ENCODE results near the gene CRYBB2.
"Not testable (repeated sequence)": the region's sequence is repeated elsewhere in the genome, so short reads cannot be mapped to it uniquely, and the experiment has no call there.

Gene CRYBB2

DNA sequence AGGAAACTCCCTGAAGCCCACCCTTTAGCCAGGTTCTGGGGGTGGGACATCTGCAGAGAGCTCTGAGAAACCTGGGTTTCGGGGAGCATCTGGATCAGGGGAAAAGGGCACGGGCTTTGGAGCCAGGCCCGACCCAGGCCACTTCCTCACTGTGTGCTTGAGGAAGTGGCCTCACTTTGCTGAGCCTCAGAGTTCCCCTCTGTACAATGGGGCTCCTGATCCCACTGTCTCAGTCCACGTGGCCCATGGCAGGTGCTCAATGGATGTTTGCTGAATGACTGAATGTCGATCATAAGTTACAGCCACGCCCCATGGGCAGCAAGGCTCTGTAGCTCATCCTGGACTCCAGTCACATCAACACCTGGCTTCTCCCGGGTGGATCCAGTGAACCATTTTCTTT lies 18.5 kb upstream of the CRYBB2 start:
- no peak for DNase-seq

GRCh38 chr22:25201557-25202273 lies 17.7 kb upstream of the CRYBB2 start:
- no peak for DNase-seq

GRCh38 chr22:25202290-25202921 lies 17.0 kb upstream of the CRYBB2 start:
- DNase-seq, result peak; percentile 53

GRCh38 chr22:25203082-25203481 lies 16.4 kb upstream of the CRYBB2 start:
- no peak for DNase-seq

DNA sequence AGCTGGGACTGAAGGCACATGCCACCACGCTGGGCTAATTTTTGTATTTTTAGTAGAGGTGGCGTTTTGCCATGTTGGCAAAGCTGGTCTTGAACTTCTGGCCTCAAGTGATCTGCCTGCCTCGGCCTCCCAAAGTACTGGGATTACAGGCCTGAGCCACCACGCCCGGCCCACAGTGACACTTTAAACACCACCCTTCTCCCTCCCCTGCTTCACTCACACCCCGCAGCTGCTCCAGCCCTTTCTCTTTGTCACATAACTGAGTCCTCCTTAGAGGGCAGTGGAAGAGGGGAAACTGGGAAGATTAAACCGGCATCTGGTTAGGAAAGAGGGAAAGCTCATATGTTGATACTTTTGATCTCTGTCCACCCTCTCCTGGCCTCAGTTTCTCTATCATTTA lies 14.9 kb upstream of the CRYBB2 start:
- not testable (repeated sequence) for DNase-seq

- DNase-seq, result no peak
These were observed 13.6 kb upstream of the CRYBB2 start for GRCh38 chr22:25205847-25206246.

DNA sequence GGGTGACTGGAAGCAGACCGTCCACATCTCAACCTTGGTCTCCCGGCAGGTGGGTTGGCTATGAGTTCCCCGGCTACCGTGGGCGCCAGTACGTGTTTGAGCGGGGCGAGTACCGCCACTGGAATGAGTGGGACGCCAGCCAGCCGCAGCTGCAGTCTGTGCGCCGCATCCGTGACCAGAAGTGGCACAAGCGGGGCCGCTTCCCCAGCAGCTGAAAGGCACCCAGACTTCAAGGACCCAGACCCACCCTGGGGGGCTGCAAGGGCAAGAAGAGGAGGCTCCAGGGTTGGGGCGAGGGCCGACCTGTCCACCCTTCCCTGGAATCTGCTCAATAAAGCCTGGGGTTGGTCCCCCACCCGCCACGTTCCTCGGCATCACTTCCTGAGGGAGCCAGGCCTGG lies 12.4 kb upstream of the CRYBB2 start:
- DNase-seq, result no peak

- DNase-seq, result no peak
These were observed 11.8 kb upstream of the CRYBB2 start for GRCh38 chr22:25207553-25208157.

- DNase-seq, result no peak
These were observed 11.1 kb upstream of the CRYBB2 start for GRCh38 chr22:25208328-25208727.

DNA sequence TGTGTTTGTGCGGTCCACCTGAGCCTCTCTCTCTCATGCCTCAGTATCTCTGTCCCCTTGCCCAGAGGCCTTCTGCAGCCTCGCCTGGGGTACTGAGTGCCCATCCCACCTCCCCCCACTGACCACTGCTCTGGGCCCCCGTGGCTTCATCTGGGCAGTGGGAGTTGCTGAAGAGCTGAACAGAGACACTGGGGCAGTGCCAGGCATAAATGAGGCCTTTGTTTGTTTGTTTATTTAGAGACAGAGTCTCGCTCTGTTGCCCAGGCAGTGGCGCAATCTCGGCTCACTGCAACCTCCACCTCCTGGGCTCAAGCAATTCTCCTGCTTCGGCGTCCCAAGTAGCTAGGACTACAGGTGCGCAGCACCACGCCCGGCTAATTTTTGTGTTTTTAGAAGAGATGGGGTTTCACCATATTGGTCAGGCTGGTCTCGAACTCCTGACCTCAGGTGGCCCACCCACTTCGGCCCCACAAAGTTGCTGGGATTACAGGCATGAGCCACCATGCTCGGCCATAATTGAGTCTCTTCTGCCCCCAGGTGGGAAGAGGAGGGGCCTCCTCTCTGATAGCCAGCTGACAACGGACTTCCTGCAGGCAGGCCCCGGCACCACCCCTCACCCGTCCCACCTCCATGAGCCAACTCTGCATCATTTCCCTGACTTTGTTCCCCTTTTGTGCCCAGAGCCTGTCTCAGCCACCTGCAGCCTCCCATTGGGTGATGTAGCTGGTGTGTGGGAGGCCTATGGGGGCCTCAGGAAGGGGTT lies 10.5 kb upstream of the CRYBB2 start:
- DNase-seq, result no peak

DNA sequence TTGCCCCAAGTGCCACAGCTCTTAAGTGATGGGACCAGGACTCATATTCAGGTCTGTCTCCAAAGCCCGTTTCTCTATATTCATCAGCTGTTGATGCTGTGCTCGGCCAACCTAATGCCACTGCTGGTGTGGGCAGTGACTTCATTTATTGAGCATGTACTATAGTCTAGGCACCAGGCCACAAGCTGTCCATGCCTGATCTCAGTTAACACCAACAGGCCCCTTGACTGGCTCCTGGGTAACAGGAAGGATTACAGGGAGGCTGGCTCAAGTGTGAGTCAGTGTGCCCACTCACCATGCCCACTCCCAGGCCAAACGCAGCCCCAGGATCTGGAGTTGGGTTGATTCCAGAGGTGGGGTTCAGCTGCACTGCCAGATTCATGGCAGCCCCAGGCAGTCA lies 8.6 kb upstream of the CRYBB2 start:
- DNase-seq, result no peak

DNA sequence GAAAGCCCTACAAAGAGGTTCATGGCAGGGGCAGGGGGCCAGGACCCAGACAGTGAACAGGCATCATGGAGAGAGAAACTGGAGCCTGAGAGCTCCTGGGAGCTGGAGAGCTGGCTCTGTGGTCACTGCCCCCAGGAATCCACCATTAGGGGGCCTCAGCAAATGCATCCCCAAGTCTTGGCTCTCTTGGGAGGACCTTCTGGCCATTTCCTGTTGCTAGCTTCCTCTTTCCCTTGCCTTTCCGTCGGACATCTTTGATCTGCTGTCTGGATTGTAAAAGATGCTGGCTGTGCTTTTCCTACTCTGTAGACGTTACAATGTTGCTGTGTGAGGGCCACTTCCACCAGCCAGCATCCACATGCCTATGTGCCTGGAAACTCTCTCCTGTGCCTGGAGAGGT lies 7.1 kb upstream of the CRYBB2 start:
- DNase-seq, result no peak

DNA sequence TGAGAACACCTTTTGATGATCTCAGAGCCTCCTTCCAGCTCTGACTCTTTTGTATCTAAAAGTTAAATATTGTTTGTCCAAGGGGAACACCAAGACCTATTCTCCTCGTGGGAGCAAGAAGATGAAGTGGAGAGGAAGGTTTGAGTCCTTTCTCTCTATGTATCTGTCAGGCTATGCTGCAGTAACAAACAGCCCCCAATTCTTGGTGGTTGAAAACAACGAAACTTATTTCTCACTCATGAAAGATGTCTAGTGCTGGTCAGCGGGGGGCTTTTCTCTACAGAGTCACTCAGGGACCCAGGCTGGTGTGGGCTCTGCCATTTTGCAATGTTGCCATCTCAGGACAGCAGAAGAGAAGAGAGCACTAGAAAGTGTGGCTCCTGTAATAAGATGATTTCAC lies 6.2 kb upstream of the CRYBB2 start:
- DNase-seq, result no peak

- DNase-seq, result no peak
These were observed 3.2 kb upstream of the CRYBB2 start for GRCh38 chr22:25216230-25216629.

DNA sequence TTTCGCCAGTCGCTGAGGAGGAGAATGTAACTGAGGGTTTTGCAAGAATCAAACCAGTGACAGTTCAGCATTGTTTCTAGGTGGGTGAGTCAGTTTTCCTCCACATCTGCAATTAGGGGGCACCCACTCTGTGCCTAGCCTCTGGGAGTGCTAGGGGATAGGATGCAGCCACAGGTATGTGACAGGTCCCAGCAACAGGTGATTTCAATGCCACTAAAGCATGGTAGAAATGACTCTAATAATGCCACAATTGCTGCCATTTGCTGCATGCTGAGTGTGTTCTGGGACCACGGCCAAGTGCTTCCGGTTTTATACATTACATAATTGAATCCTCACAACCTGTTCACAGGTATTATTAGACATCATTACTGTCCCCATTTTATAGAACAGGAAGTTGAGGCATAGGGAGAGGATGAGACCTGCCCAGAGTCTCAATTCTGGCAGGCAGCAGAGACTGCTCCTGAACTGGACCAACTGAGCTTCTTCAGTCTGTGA lies 556 bp downstream of the CRYBB2 start:
- peak; percentile 4 for DNase-seq

DNA sequence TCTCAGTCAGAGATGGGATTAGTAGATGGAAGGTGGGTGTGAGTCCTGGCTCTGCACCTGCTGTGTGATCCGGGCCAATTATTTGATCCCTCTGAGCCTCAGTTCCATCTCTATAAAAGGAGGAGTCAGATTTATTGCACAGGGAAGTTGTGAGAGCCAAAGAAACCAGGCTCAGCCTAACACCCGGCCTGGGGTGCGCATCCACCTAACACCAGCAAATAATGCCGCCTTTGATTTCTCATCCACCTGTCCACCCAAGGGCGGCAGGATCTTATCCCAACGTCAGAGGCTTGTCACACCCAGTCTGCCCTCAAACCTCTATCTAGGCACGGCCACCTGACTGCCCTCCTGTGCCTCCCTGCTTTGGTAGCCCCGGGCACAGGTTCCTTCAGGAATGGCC lies 2.4 kb downstream of the CRYBB2 start:
- DNase-seq, result no peak

DNA sequence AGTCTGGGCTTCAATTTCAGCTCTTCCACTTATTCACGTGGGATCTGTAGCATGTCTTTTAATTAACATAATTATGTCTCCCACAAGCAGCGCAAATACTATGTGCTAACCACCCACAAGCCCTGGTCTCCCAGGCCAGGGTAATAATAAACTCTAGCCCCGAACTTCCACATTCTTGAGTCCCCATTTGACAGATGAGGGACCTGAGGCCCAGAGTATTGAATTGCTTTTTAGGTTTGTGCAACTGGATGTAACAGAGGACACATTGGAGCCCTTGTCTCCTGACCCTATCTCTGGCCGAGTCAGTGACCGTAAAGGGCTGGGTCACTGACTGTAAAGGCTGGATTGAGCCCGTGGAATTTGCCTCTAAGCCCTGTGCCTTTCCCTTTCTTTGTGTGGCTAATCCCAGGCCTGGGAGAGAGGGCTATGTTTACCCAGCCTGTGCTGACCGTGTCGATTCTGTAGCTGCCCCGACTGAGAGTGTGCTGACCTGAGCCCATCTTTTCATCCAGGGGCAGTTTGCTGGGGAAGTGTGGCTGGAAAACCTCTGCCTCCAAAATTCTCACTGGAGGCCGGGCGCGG lies 3.9 kb downstream of the CRYBB2 start:
- no peak for DNase-seq

- DNase-seq, result no peak
These were observed 9.4 kb downstream of the CRYBB2 start for GRCh38 chr22:25228822-25229221.

- not testable (repeated sequence) for DNase-seq
These were observed 11.3 kb downstream of the CRYBB2 start for GRCh38 chr22:25230760-25231159.

DNA sequence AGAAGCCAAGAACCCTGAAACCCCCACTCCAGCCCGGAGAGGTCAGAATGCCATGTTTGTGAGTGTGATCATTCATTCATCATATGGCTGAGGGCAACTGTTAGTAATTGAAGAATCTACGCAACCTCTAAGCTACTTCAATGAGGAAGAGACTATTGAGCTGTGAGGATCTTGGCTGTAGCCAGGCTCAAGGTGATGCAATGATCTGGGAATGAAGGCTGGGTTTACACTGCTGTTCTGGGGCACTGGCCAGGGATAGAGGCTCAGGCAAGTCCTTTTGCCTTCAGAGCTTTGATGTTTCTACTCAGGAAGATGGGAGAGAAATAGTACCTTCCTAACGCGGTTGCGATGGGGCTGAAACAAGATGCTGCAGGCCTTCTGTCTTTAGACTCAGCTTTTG lies 12.9 kb downstream of the CRYBB2 start:
- no peak for DNase-seq

DNA sequence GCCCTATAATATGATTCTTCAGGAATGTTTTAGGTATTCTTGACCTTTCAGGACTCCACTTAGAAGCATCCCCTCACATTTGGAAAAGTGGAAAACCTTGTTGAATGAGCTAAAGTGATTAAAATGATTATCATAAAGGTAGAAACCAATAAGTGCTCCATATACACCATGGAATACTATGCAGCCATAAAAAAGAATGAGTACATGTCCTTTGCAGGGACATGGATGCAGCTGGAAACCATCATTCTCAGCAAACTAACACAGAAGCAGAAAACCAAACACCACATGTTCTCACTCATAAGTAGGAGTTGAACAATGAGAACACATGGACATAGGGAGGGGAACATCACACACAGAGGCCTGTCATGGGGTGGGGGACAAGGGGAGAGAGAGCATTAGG lies 14.3 kb downstream of the CRYBB2 start:
- DNase-seq, result not testable (repeated sequence)

GRCh38 chr22:25235547-25236290 lies 16.3 kb downstream of the CRYBB2 start:
- DNase-seq, result peak; percentile 80

Data from DMS53 (cell line).